ENCODE results near the gene XRRA1. TPM values are rescaled to one million over a fixed set of nuclear protein-coding genes. Genes with fewer than 3 reads are reported as not detected.

XRRA1 gene
- total RNA-seq, 1 donor from 2014 or later: 3.9 TPM

DNA sequence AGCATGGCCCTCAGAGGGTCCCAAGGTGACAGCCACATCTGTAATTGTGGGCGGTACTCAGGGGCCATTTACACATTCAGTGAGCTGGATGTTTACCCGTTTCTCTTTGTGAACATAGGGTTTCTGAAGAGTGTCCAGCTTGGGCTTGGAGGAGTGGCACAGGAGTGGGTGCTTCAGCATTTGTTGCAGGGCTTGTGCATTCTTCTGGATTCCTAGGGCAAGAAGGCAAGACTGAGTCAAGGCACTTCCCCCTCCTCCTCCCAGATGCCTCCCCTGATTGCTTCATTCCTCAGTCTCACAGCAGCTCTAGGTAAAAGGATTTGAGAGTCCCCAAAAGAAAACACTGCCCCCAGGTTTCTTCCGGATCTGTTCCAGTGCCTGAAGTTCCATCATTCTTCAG lies 104.8 kb downstream of the XRRA1 start:
- Histone ChIP-seq H3K27ac (no peak overlapping the region), H3K9ac (no peak overlapping the region), H3K36me3 (no peaks in the 10 kb centered on the region), H3K27me3 (no peaks in the 10 kb centered on the region), H3F3A (ENCODE audit: low read depth) (no peaks in the 10 kb centered on the region), H3K9me3 (ENCODE audit: low read depth) (no peaks in the 10 kb centered on the region), H3K4me2 (no peak overlapping the region), H3K79me2 (ENCODE audit: low read depth) (no peaks in the 10 kb centered on the region), H3K4me1 (peaks cover 2% of the 10 kb centered on the region), H2AFZ (replicated peaks) (no peak overlapping the region), H3K4me3 (no peak overlapping the region), H4K20me1 (ENCODE audit: low read depth) (no peaks in the 10 kb centered on the region)
- Mint-ChIP-seq H3K36me3 (peaks cover 25% of the 10 kb centered on the region), H3K27ac (no peak overlapping the region), H3K27me3 (ENCODE audit: insufficient read depth, low read depth) (peaks cover 4% of the 10 kb centered on the region), H3K4me3 (no peak overlapping the region), H3K4me1 (peaks cover 2% of the 10 kb centered on the region), H3K9me3 (no peaks in the 10 kb centered on the region)
- no peak for TF ChIP-seq EZH2 (IDR thresholded peaks at IDR 0.05)
- TF ChIP-seq, protein P1, sequence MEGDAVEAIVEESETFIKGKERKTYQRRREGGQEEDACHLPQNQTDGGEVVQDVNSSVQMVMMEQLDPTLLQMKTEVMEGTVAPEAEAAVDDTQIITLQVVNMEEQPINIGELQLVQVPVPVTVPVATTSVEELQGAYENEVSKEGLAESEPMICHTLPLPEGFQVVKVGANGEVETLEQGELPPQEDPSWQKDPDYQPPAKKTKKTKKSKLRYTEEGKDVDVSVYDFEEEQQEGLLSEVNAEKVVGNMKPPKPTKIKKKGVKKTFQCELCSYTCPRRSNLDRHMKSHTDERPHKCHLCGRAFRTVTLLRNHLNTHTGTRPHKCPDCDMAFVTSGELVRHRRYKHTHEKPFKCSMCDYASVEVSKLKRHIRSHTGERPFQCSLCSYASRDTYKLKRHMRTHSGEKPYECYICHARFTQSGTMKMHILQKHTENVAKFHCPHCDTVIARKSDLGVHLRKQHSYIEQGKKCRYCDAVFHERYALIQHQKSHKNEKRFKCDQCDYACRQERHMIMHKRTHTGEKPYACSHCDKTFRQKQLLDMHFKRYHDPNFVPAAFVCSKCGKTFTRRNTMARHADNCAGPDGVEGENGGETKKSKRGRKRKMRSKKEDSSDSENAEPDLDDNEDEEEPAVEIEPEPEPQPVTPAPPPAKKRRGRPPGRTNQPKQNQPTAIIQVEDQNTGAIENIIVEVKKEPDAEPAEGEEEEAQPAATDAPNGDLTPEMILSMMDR (IDR thresholded peaks at IDR 0.05): no peak
- TF ChIP-seq EZH2phosphoT487 (IDR thresholded peaks at IDR 0.05): no peak
- DNase-seq (ENCODE audit: low spot score): no peak

DNA sequence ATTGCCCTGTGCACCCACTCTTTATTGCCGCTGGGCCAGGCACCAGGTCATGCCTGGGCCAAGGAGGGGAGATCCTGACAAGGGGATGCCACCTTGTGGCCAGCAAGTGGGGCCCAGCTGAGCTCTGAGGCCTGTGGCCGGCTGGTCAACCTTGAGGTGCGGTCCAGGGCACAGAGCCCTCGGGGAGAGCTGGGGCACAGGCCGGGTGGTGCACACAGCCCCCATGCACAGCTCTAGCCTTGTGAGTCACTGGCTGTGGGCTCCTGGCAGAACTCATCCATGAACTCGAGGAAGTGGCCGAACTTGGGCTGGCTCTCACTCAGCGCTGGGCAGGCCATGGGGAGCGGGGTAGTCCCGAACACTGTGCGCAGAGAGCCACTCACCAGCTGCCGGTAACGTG lies 105.9 kb downstream of the XRRA1 start:
- Mint-ChIP-seq H3K27me3 (ENCODE audit: insufficient read depth, low read depth) (peaks cover 4% of the 10 kb centered on the region), H3K36me3 (peaks cover 25% of the 10 kb centered on the region), H3K9me3 (no peaks in the 10 kb centered on the region), H3K4me1 (no peaks in the 10 kb centered on the region), H3K4me3 (no peak overlapping the region), H3K27ac (no peak overlapping the region)
- H3K9me3 ChIP-seq (ENCODE audit: low read depth): no peaks in the 10 kb centered on the region
- TF ChIP-seq EZH2 (IDR thresholded peaks at IDR 0.05): no peak
- TF ChIP-seq, protein P1 (IDR thresholded peaks at IDR 0.05): peak; percentile 17
- no peaks in the 10 kb centered on the region for H4K20me1 ChIP-seq (ENCODE audit: low read depth)
- no peak overlapping the region for H3K9ac ChIP-seq
- H3K4me3 ChIP-seq: no peak overlapping the region
- DNase-seq (ENCODE audit: low spot score): peak; percentile 11
- H3K27me3 ChIP-seq: no peaks in the 10 kb centered on the region
- H3K4me2 ChIP-seq: no peak overlapping the region
- no peaks in the 10 kb centered on the region for H3K36me3 ChIP-seq
- H3K4me1 ChIP-seq: no peaks in the 10 kb centered on the region
- H2AFZ ChIP-seq (replicated peaks): no peak overlapping the region
- no peak overlapping the region for H3K27ac ChIP-seq
- H3K79me2 ChIP-seq (ENCODE audit: low read depth): no peaks in the 10 kb centered on the region
- H3F3A ChIP-seq (ENCODE audit: low read depth): no peaks in the 10 kb centered on the region

DNA sequence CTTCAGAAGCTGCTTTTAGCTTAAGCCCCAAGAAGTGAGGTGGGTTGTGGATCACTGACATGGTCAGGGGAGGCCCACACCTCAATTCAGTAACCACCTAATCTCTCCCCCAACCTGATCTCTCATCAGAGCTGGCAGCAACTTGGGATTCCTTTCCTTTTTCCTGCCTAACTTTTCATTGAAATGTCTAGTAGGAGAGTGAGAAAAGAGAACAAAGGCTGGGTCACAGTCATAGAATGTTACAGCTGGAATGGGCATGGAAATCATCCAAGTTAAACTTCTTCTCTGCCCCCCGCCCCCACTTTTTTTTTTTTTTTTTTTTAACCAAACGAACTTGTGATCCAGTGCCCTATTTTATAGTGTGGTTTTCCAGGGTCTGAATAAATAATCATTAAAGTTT lies 108.4 kb downstream of the XRRA1 start:
- Mint-ChIP-seq H3K27me3 (ENCODE audit: insufficient read depth, low read depth) (peaks cover 4% of the 10 kb centered on the region), H3K27ac (no peak overlapping the region), H3K4me1 (no peaks in the 10 kb centered on the region), H3K4me3 (no peak overlapping the region), H3K36me3 (peaks cover 41% of the 10 kb centered on the region), H3K9me3 (no peaks in the 10 kb centered on the region)
- no peak for TF ChIP-seq EZH2 (IDR thresholded peaks at IDR 0.05)
- no peak for TF ChIP-seq EZH2phosphoT487 (IDR thresholded peaks at IDR 0.05)
- TF ChIP-seq, protein P1 (IDR thresholded peaks at IDR 0.05): no peak
- no peaks in the 10 kb centered on the region for H4K20me1 ChIP-seq (ENCODE audit: low read depth)
- no peak for DNase-seq (ENCODE audit: low spot score)
- no peaks in the 10 kb centered on the region for H3F3A ChIP-seq (ENCODE audit: low read depth)
- no peaks in the 10 kb centered on the region for H3K9me3 ChIP-seq (ENCODE audit: low read depth)
- no peak overlapping the region for H3K9ac ChIP-seq
- H3K4me2 ChIP-seq: no peak overlapping the region
- H3K79me2 ChIP-seq (ENCODE audit: low read depth): no peaks in the 10 kb centered on the region
- no peak overlapping the region for H3K4me3 ChIP-seq
- H3K36me3 ChIP-seq: peaks cover under 1% of the 10 kb centered on the region
- no peak overlapping the region for H3K27ac ChIP-seq
- no peak overlapping the region for H2AFZ ChIP-seq (replicated peaks)
- no peaks in the 10 kb centered on the region for H3K27me3 ChIP-seq
- no peaks in the 10 kb centered on the region for H3K4me1 ChIP-seq

All from neural progenitor cell (in vitro differentiated cells).